ENCODE data around the gene ZNF142. TPM values are rescaled to one million over a fixed set of nuclear protein-coding genes. Genes with fewer than 3 reads are reported as not detected.

Gene ZNF142
- total RNA-seq, 1 donor = 32.9 TPM

- DNase-seq (ENCODE audit: low read depth in 2 of 3, low spot score in 2 of 3) = peak in 2 of 3 donors; percentile 47 to 68
These were observed 11.2 kb downstream of the ZNF142 start for GRCh38 chr2:218648088-218648786.

GRCh38 chr2:218645126-218645525, 14.3 kb downstream of the ZNF142 start:
- DNase-seq (ENCODE audit: low read depth in 2 of 3, low spot score in 2 of 3) = no peak

GRCh38 chr2:218644721-218645120, 14.7 kb downstream of the ZNF142 start:
- DNase-seq (ENCODE audit: low read depth in 2 of 3, low spot score in 2 of 3) = no peak

DNA sequence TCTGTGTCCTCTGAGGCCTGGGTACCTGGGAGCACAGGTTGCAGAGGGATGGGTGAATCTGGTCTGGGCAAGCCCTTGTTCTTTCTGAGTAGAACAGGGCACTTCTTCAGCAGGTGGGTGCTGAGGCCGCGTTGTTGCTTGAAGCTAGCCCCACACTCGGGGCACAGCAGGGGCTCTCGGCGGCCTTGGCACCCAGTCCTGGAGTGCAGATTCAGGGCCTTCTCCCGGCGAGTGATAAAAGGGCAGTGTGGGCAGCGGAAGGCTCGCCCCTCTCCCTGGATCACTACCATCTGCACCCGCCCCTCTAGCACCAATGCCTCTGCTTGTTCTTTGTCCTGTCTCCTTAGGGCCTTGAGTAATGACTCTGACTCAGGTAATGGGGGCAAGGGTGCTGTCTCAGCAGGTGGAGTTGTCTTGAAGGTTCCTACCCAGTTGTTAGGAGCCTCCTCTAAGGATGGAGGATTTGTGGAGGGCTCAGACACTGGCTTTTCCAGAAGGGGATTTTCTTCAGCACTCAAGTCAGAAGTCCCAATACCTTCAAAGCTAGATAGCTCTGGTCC, 15.6 kb downstream of the ZNF142 start:
- no peak for DNase-seq (ENCODE audit: low read depth in 2 of 3, low spot score in 2 of 3)

DNA sequence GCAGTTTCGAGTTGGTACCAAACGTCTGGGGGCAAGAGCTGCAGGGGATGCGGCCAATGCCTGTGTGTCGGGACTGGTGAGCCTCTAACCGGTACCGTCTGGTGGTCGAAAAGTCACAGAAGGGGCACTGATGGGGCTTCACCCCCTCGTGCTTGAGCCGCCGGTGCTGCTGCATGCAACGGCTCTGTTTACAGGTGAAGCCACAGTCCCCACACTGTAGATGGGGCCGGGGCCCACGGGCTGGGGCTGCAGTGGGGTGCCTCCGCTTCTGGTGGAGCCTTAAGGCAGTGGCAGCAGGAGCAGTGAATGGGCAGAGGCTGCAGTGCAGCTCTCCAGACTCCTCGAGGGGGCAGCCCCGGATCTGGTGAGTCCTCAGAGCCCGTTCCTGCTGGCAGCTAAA, 16.6 kb downstream of the ZNF142 start:
- no peak for DNase-seq (ENCODE audit: low read depth in 2 of 3, low spot score in 2 of 3)

DNA sequence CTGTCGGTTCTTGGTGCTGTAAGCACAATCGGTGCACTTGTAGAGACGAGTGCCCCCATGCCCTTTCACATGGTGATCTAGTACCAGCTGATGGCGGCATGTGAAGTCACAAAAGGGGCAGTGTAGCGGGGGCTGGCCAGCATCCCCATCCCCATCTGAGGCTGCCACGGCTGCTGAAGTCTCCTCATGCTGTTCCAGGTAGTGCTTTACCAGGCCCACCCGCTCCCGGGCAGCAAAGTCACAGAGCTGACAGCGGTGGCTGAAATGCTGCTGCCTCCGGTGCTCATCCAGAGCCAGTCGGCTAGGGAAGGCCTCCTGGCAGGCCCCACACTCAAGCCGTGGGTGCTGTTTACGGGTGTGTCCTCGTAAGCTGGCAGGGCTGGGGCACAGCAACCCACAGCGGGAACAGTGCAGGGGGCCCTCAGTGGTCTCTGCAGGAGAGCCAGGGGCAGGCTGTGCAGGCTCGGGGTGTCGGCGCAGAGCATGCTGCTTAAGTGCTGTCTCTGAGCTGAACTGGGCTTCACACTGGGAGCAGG, 17.2 kb downstream of the ZNF142 start:
- DNase-seq (ENCODE audit: low read depth in 2 of 3, low spot score in 2 of 3) = no peak

DNA sequence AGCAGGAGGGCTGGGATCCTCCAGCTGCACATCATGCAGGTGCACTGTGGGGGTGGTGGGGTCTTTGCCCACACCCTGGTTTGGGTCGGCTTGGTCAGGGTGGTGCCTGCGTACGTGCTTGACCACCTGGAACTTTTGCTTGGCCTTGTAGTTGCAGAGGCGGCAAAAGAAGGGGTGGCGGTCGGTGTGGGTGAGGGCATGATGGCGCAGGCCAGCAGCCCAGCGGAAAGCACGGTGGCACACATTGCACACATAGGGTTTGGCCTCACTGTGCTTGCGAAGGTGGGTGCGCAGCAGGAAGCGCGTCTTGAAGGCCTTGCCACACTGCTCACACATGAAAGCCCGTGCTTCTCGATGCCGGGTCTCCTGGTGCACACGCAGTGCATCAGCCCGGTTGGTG, 21.1 kb downstream of the ZNF142 start:
- DNase-seq (ENCODE audit: low read depth in 2 of 3, low spot score in 2 of 3) = no peak

GRCh38 chr2:218635719-218636118, 23.7 kb downstream of the ZNF142 start:
- no peak for DNase-seq (ENCODE audit: low read depth in 2 of 3, low spot score in 2 of 3)

- no peak for DNase-seq (ENCODE audit: low read depth in 2 of 3, low spot score in 2 of 3)
These were observed 27.6 kb downstream of the ZNF142 start for GRCh38 chr2:218631837-218632236.

GRCh38 chr2:218627939-218628338, 31.5 kb downstream of the ZNF142 start:
- no peak for DNase-seq (ENCODE audit: low read depth in 2 of 3, low spot score in 2 of 3)

GRCh38 chr2:218626369-218626768, 33.1 kb downstream of the ZNF142 start:
- no peak for DNase-seq (ENCODE audit: low read depth in 2 of 3, low spot score in 2 of 3)

DNA sequence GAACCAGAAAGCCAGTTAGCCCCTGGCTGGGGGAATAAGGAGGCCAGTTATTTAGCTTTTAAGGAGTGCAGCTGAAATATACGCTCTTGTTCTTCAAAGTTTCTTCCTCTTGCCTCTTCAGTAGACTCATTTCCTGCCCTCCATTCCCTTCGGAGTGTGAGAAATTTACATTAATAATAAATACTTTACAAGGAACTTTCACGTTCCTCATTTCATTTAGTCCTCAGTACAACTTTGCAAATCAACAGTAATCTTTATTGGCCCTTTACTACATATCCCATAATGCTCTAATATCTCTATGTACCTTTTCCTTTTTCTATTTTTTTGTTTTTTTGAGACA, 36.1 kb downstream of the ZNF142 start:
- peak in 1 of 3 donors; percentile 1 for DNase-seq (ENCODE audit: low read depth in 2 of 3, low spot score in 2 of 3)

DNA sequence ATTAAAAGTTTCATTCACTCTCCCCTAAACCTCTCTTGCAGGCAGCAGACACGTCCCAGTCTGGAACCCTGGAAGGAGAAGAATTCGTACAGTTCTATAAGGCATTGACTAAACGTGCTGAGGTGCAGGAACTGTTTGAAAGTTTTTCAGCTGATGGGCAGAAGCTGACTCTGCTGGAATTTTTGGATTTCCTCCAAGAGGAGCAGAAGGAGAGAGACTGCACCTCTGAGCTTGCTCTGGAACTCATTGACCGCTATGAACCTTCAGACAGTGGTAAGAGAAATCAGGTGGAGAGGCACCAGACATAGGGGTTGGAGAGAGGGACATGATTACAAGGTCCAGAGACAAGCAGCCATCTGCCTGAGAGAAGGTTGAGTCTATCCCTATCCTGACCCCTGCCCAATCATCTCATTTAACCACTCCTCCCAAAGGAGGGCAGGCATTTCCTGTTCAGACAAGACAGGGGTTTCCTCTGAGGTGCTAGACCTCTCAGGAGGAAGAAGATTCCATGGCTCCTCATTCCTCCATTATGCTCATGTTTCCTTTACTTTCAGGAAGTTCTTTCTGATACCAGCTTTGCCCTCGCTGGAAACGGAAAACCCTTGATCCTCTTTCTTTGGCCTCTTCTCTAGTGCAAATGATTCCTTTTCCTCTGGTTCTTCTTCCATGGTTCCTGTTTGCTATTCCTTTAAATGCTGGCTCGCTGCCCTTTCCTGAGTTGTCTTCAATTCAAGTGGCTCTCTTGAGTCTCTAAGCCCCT, 36.6 kb downstream of the ZNF142 start:
- DNase-seq (ENCODE audit: low read depth in 2 of 3, low spot score in 2 of 3) = no peak

DNA sequence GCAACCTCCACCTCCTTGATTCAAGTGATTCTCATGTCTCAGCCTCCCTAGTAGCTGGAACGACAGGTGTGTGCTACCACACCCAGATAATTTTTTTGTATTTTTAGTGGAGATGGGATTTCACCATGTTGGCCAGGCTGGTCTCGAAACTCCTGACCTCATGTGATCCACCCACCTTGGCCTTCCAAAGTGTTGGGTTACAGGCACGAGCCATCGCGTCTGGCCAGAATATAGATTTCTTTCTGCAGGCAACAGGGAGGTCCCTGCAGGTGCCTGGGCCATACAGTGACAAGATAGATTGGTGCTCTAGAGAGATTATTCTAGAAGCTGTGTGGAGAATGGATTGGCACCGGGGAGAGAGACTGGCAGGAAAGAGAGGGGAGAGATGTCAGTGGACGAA, 38.4 kb downstream of the ZNF142 start:
- no peak for DNase-seq (ENCODE audit: low read depth in 2 of 3, low spot score in 2 of 3)

DNA sequence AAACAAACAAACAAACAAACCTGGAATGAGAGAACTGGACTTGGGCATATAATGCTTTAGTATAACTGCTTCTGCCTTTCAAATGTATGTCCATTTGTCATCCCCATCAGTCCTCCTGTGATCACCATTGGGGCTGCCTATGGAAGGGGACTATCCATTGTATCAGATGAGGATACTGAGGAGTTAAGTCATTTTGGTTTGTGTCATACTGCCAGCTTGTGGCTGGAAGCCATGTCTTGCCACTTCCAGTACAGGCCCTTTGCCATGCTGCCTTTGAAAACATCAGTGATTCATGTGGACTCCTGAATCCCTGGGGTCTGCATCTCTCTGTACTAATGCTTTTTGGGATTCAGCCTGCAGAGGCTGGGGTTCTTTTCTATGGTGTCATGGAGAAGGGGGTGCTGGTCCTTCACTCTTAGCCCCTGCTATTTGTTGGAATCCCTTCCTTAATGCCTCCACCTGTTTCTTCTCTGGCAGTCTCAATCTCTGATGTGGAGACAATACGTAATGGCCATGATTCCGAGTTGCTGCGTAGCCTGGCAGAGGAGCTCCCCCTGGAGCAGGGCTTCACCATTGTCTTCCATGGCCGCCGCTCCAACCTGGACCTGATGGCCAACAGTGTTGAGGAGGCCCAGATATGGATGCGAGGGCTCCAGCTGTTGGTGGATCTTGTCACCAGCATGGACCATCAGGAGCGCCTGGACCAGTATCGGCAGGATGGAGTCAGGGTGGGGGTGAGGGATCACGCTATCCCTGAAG, 41.1 kb downstream of the ZNF142 start:
- DNase-seq (ENCODE audit: low read depth in 2 of 3, low spot score in 2 of 3) = no peak

GRCh38 chr2:218615868-218616315, 43.5 kb downstream of the ZNF142 start:
- no peak for DNase-seq (ENCODE audit: low read depth in 2 of 3, low spot score in 2 of 3)

GRCh38 chr2:218607436-218608115, 51.8 kb downstream of the ZNF142 start, which contains the start of gene PLCD4:
Gene PLCD4 (plus strand): TSS chr2:218607899. CDS start chr2:218615740, 7,841 bp downstream.
- DNase-seq (ENCODE audit: low read depth in 2 of 3, low spot score in 2 of 3) = no peak

DNA sequence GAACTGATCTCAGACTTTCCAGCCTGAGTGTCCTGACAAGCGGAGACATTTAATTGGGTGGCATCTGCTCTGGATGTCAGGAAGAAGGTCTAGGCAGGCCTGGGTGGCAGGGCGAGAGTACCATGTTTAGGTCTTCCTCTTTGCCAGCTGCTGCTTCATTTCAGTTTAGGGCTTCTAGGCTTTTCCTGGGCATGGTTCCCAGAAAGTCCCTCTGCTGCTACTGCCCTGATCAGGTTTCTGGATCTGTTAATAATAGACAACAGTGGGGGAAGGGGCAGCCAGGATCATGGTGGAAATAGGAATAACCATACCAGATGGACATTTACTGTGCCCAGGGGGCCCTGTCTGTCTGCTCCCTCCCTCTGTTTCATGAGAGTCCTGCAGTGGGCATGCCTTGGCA, 54.0 kb downstream of the ZNF142 start:
- no peak for DNase-seq (ENCODE audit: low read depth in 2 of 3, low spot score in 2 of 3)
